ENCODE data around the gene SCYL3. TPM values are rescaled to one million over a fixed set of nuclear protein-coding genes. Genes with fewer than 3 reads are reported as not detected.
"Not testable (repeated sequence)": the region's sequence is repeated elsewhere in the genome, so short reads cannot be mapped to it uniquely, and the experiment has no call there.

The SCYL3 gene
- total RNA-seq, 1 donor from 2014 or later = 5.6 TPM

- no peak for DNase-seq
- TF ChIP-seq, protein P1, sequence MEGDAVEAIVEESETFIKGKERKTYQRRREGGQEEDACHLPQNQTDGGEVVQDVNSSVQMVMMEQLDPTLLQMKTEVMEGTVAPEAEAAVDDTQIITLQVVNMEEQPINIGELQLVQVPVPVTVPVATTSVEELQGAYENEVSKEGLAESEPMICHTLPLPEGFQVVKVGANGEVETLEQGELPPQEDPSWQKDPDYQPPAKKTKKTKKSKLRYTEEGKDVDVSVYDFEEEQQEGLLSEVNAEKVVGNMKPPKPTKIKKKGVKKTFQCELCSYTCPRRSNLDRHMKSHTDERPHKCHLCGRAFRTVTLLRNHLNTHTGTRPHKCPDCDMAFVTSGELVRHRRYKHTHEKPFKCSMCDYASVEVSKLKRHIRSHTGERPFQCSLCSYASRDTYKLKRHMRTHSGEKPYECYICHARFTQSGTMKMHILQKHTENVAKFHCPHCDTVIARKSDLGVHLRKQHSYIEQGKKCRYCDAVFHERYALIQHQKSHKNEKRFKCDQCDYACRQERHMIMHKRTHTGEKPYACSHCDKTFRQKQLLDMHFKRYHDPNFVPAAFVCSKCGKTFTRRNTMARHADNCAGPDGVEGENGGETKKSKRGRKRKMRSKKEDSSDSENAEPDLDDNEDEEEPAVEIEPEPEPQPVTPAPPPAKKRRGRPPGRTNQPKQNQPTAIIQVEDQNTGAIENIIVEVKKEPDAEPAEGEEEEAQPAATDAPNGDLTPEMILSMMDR (IDR thresholded peaks at IDR 0.05; ENCODE audit: borderline replicate concordance) = no peak
- H3K9me3 ChIP-seq (replicated peaks) = no peaks in the 10 kb centered on the region
- H3K27ac ChIP-seq (replicated peaks) = no peak overlapping the region
- peaks cover 56% of the 10 kb centered on the region for H3K36me3 ChIP-seq
- H3K4me1 ChIP-seq = peaks cover 12% of the 10 kb centered on the region
- intact Hi-C loops (cut with micrococcal nuclease) = no loop called here
- no peak overlapping the region for H3K4me3 ChIP-seq
- H3K27me3 ChIP-seq (ENCODE audit: low read depth) = no peaks in the 10 kb centered on the region
Measured at GRCh38 chr1:169877800-169878491, 15.8 kb downstream of the SCYL3 start.

DNA sequence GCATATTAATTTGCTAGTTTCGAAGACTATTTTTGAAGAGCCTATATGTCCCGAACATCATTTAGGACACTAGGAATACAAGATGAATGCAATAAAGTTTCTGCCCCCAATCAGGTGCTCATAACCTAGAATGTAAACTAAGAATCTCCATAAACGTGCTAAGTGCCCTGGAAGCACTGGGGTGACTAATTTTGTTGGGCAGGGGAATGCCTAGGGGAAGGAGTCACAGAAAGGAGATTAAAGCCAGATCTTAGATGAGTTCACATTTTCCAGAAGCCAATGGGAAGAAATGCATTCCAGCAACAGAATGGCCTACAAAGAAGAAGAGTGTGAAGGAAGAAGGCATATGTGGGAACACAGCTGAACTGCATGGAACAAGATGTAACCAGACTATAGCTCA, 19.5 kb downstream of the SCYL3 start:
- intact Hi-C loops (cut with micrococcal nuclease) = no loop called here
- H3K27me3 ChIP-seq (ENCODE audit: low read depth) = no peaks in the 10 kb centered on the region
- TF ChIP-seq, protein P1 (IDR thresholded peaks at IDR 0.05; ENCODE audit: borderline replicate concordance) = no peak
- DNase-seq = no peak
- no peak overlapping the region for H3K27ac ChIP-seq (replicated peaks)
- peaks cover 86% of the 10 kb centered on the region for H3K36me3 ChIP-seq
- H3K4me3 ChIP-seq = no peak overlapping the region
- H3K4me1 ChIP-seq = peaks cover 12% of the 10 kb centered on the region
- H3K9me3 ChIP-seq (replicated peaks) = no peaks in the 10 kb centered on the region

DNA sequence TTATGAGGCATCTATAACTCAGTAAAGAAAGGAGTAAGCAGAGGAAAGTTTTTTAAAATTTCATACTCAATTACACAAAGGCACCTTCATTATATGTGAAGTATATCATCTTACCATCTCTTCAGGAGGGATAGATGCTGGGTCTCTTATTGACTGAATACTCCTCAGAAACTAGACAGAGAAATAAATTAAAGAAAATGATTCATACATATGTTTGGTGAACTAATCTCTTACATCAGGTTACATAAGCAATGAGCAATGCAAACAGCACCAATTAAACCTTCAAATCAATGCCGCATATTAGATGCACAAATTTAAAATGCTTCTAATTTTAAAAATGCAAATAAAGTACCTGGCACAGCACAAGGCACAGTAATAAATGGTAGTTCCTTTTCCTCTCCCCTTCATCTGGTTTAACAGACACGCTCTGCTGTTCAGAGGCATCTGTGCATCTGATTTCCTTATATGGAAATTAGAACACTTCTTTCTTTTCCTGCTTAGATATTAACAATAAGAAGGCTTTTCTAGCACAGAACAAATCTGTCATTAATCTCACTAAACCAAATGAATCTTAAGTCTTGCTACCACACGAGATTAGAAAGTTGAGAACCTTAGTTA, 20.0 kb downstream of the SCYL3 start:
- Histone ChIP-seq H3K27me3 (ENCODE audit: low read depth) (no peaks in the 10 kb centered on the region), H3K36me3 (peaks cover 91% of the 10 kb centered on the region), H3K4me3 (no peak overlapping the region), H3K27ac (replicated peaks) (no peak overlapping the region), H3K4me1 (peaks cover 12% of the 10 kb centered on the region), H3K9me3 (replicated peaks) (no peaks in the 10 kb centered on the region)
- TF ChIP-seq, protein P1 (IDR thresholded peaks at IDR 0.05; ENCODE audit: borderline replicate concordance) = no peak
- DNase-seq = no peak
- intact Hi-C loops (cut with micrococcal nuclease) = no loop called here

DNA sequence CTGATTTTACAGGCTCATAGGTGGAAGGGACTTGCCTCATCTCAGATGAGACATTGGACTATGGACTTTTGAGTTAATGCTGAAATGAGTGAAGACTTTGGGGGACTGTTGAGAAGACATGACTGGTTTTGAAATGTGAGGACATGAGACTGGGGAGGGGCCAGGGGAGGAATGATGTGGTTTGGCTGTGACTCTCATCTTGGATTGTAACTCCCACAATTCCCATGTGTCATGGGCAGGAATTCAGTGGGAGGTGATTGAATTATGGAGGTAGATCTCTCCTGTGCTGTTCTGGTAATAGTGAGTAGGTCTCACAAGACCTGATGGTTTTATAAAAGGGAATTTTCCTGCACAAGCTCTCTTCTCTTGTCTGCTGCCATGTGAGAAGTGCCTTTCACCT, 20.8 kb downstream of the SCYL3 start:
- Histone ChIP-seq H3K36me3 (peaks cover 94% of the 10 kb centered on the region), H3K4me1 (peaks cover 9% of the 10 kb centered on the region), H3K4me3 (no peak overlapping the region), H3K27ac (replicated peaks) (no peak overlapping the region), H3K9me3 (replicated peaks) (no peaks in the 10 kb centered on the region), H3K27me3 (ENCODE audit: low read depth) (no peaks in the 10 kb centered on the region)
- TF ChIP-seq, protein P1 (IDR thresholded peaks at IDR 0.05; ENCODE audit: borderline replicate concordance) = no peak
- no peak for DNase-seq
- intact Hi-C loops (cut with micrococcal nuclease) = no loop called here

DNA sequence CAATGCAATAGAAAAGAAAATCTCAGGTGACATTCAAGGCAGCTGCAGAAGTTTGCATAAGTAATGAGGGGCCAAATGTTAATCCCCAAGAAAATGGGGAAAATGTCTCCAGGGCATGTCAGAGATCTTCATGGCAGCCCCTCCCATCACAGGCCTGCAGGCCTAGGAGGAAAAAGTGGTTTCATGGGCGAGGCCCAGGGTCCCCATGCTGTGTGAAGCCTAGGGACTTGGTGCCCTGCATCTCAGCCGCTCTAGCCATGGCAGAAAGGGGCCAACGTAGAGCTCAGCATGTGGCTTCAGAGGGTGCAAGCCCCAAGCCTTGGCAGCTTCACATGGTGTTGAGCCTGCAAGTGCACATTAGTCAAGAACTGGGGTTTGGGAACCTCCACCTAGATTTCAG, 21.7 kb downstream of the SCYL3 start:
- DNase-seq; H3K4me3 ChIP-seq; H3K27me3 ChIP-seq (ENCODE audit: low read depth); H3K27ac ChIP-seq (replicated peaks); H3K4me1 ChIP-seq; intact Hi-C loops (cut with micrococcal nuclease); H3K9me3 ChIP-seq (replicated peaks): not testable (repeated sequence)
- peaks cover 96% of the 10 kb centered on the region for H3K36me3 ChIP-seq

DNA sequence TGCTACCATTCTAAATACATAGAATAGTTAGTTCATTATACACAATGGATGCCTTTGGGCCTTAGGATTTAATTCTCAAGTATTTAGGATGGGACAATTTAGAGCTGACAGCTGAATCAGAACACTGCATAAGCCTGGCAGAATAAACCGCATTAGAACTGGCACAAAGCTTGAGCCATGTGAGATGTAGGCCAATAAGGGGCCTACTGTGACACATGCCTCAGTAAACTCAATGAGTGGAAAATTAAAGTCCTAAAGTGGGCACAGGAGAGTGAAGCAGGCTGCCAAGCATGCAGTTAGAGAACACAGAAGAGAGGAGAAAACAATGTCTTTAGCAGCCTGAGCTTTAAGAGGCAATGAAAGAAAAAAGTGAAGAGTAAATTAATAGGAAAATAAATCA, 24.3 kb downstream of the SCYL3 start:
- Histone ChIP-seq H3K9me3 (replicated peaks) (no peaks in the 10 kb centered on the region), H3K27ac (replicated peaks) (no peak overlapping the region), H3K4me3 (no peak overlapping the region), H3K4me1 (no peaks in the 10 kb centered on the region), H3K27me3 (ENCODE audit: low read depth) (no peaks in the 10 kb centered on the region), H3K36me3 (peaks cover 100% of the 10 kb centered on the region)
- DNase-seq = no peak
- TF ChIP-seq, protein P1 (IDR thresholded peaks at IDR 0.05; ENCODE audit: borderline replicate concordance) = no peak
- intact Hi-C loops (cut with micrococcal nuclease) = no loop called here

All from left ventricle myocardium inferior (tissue), 1 donor.